Small intestine (tissue), 7 donors: ENCODE results near the gene ZFR2. TPM values are rescaled to one million over a fixed set of nuclear protein-coding genes. Genes with fewer than 3 reads are reported as not detected.
"Not testable (repeated sequence)": the region's sequence is repeated elsewhere in the genome, so short reads cannot be mapped to it uniquely, and the experiment has no call there.

Experiments
- DNase-seq, 2 donors: peaks; one replicate each; pipeline versions ENCODE4 v3.0.0 to v3.0.0-alpha.2; 2013
- FAIRE-seq: peaks from 2 replicates; lab custom pipeline; 2012; peaks lifted over from hg19 to GRCh38; lab: Jason Lieb, UNC
- H3K27ac ChIP-seq, 3 donors: one replicate each; pipeline ENCODE4 v1.5.1; 2013; ENCODE audit warnings: low read length in 2 of 3, mild to moderate bottlenecking in 2 of 3, control low read depth in 1 of 3, inconsistent platforms in 1 of 3, low read depth in 1 of 3, moderate library complexity in 1 of 3
- H3K27me3 ChIP-seq, 3 donors: one replicate each; pipeline ENCODE4 v1.6.1; 2013; ENCODE audit warnings: low read length in 3 of 3, inconsistent platforms in 1 of 3; ENCODE audit not compliant: control insufficient read depth in 3 of 3, insufficient read depth in 3 of 3
- H3K36me3 ChIP-seq, 3 donors: one replicate each; pipeline ENCODE4 v1.6.1; 2013; ENCODE audit warnings: low read length in 3 of 3, inconsistent platforms in 1 of 3, low read depth in 1 of 3, mild to moderate bottlenecking in 1 of 3, moderate library complexity in 1 of 3; ENCODE audit not compliant: control insufficient read depth in 3 of 3, insufficient read depth in 2 of 3
- H3K4me1 ChIP-seq, 3 donors: one replicate each; pipeline ENCODE4 v1.6.1; 2013; ENCODE audit warnings: low read length in 2 of 3, inconsistent platforms in 1 of 3, low read depth in 1 of 3, mild to moderate bottlenecking in 1 of 3, moderate library complexity in 1 of 3; ENCODE audit not compliant: control insufficient read depth in 3 of 3, insufficient read depth in 2 of 3
- H3K4me3 ChIP-seq, 3 donors: one replicate each; pipeline ENCODE4 v1.5.1; 2013; ENCODE audit warnings: low read length in 3 of 3, control low read depth in 1 of 3, inconsistent platforms in 1 of 3, low read depth in 1 of 3, mild to moderate bottlenecking in 1 of 3, moderate library complexity in 1 of 3
- H3K9me3 ChIP-seq, 2 donors: one replicate each; pipeline ENCODE4 v1.6.1; 2013; ENCODE audit warnings: low read depth in 1 of 2, low read length in 1 of 2; ENCODE audit not compliant: control insufficient read depth in 2 of 2, insufficient read depth in 1 of 2
- WGBS, 3 donors: extraction: QIAGEN DNeasy Blood & Tissue Kit; methylation state at CpG; one replicate each; pipeline ENCODE4 v1.1.7; 2013; 5-methylcytosine and 5-hydroxymethylcytosine counted together
- polyA plus RNA-seq, 4 donors: library from polyadenylated mRNA; stranded (reverse) in 3 of 4; unstranded in 1 of 4; fragments of 200-250 nt in 3 of 4; fragments of 120-200 nt in 1 of 4; gene quantifications; one replicate each; pipeline versions ENCODE4 v1.2.1 to v1.2.3, GENCODE V29; 2013
- donor health status: healthy with polysubstance abuse.
- donor health status: control.
- donor health status: control.
- donor health status: Bipolar disorder and iron deficiency.
- donor health status: healthy.

ZFR2 gene
- polyA plus RNA-seq, 4 donors: 0.43 to 0.75 TPM; not detected in 2

GRCh38 chr19:3902317-3902973, 33.6 kb upstream of the ZFR2 start:
- DNase-seq (no peak), FAIRE-seq (no peak)
- Histone ChIP-seq H3K9me3 (peaks cover 0 to 9% of the 10 kb centered on the region in 2 donors), H3K27ac (no peak overlapping the region), H3K4me1 (no peaks in the 10 kb centered on the region), H3K27me3 (no peaks in the 10 kb centered on the region), H3K4me3 (no peak overlapping the region), H3K36me3 (no peaks in the 10 kb centered on the region)
- 71 to 75% (median 72%) methylated on average over 15 of the region's 15 CpGs for WGBS, 3 donors

- no peaks in the 10 kb centered on the region for H3K27me3 ChIP-seq
- FAIRE-seq (no peak), DNase-seq (peak in 1 of 2 donors; percentile 2)
- no peak overlapping the region for H3K4me3 ChIP-seq
- H3K36me3 ChIP-seq: no peaks in the 10 kb centered on the region
- no peak overlapping the region for H3K27ac ChIP-seq
- H3K4me1 ChIP-seq: no peaks in the 10 kb centered on the region
- H3K9me3 ChIP-seq: peaks cover 0 to 9% of the 10 kb centered on the region in 2 donors
- WGBS, 3 donors: 38 to 57% (median 57%) methylated on average over 18 of the region's 18 CpGs
Measured at GRCh38 chr19:3899531-3900294, 30.9 kb upstream of the ZFR2 start.

- Histone ChIP-seq H3K4me1 (no peaks in the 10 kb centered on the region), H3K4me3 (no peak overlapping the region), H3K9me3 (peaks cover 0 to 9% of the 10 kb centered on the region in 2 donors), H3K27ac (no peak overlapping the region), H3K27me3 (no peaks in the 10 kb centered on the region), H3K36me3 (no peaks in the 10 kb centered on the region)
- WGBS, 3 donors: 76 to 96% (median 89%) methylated on average over 3 of the region's 3 CpGs
- DNase-seq: no peak
- no peak for FAIRE-seq
Measured at GRCh38 chr19:3898426-3898825, 29.6 kb upstream of the ZFR2 start.

GRCh38 chr19:3897936-3898335, 29.1 kb upstream of the ZFR2 start:
- WGBS, 3 donors: 64 to 74% (median 69%) methylated on average over 4 of the region's 4 CpGs
- Histone ChIP-seq H3K27me3 (no peaks in the 10 kb centered on the region), H3K36me3 (no peaks in the 10 kb centered on the region), H3K9me3 (peaks cover 0 to 9% of the 10 kb centered on the region in 2 donors), H3K4me3 (no peak overlapping the region), H3K27ac (no peak overlapping the region), H3K4me1 (no peaks in the 10 kb centered on the region)
- DNase-seq: peak in 1 of 2 donors; percentile 15
- FAIRE-seq: no peak

- no peak overlapping the region for H3K4me3 ChIP-seq
- no peak overlapping the region for H3K27ac ChIP-seq
- H3K27me3 ChIP-seq: no peaks in the 10 kb centered on the region
- WGBS, 3 donors: 75 to 91% (median 83%) methylated on average over 5 of the region's 5 CpGs
- no peak for DNase-seq
- H3K36me3 ChIP-seq: no peaks in the 10 kb centered on the region
- peaks cover 0 to 9% of the 10 kb centered on the region in 2 donors for H3K9me3 ChIP-seq
- FAIRE-seq: no peak
- no peaks in the 10 kb centered on the region for H3K4me1 ChIP-seq
Measured at GRCh38 chr19:3895788-3896187, 26.9 kb upstream of the ZFR2 start.

GRCh38 chr19:3894959-3895358, 26.1 kb upstream of the ZFR2 start:
- 53 to 80% (median 60%) methylated on average over 5 of the region's 5 CpGs for WGBS, 3 donors
- not testable (repeated sequence) for H3K27ac ChIP-seq, H3K9me3 ChIP-seq, H3K27me3 ChIP-seq, H3K36me3 ChIP-seq, H3K4me3 ChIP-seq, H3K4me1 ChIP-seq, DNase-seq, FAIRE-seq

- H3K27me3 ChIP-seq: no peaks in the 10 kb centered on the region
- DNase-seq (no peak), FAIRE-seq (no peak)
- H3K9me3 ChIP-seq: peaks cover 0 to 7% of the 10 kb centered on the region in 2 donors
- no peaks in the 10 kb centered on the region for H3K36me3 ChIP-seq
- H3K4me3 ChIP-seq: no peak overlapping the region
- H3K4me1 ChIP-seq: no peaks in the 10 kb centered on the region
- 60 to 66% (median 65%) methylated on average over 11 to 12 of the region's 12 CpGs for WGBS, 3 donors
- H3K27ac ChIP-seq: no peak overlapping the region
Measured at GRCh38 chr19:3893509-3894179, 24.8 kb upstream of the ZFR2 start.

- Histone ChIP-seq H3K36me3 (no peaks in the 10 kb centered on the region), H3K9me3 (no peaks in the 10 kb centered on the region), H3K4me3 (no peak overlapping the region), H3K27ac (no peak overlapping the region), H3K4me1 (no peaks in the 10 kb centered on the region), H3K27me3 (no peaks in the 10 kb centered on the region)
- no peak for DNase-seq
- WGBS, 3 donors: 73 to 83% (median 76%) methylated on average over 17 of the region's 17 CpGs
- no peak for FAIRE-seq
Measured at GRCh38 chr19:3890591-3890990, 21.8 kb upstream of the ZFR2 start.
